KBM-7 (cell line): Measurements from ENCODE around the gene DNMT3A.

Source experiments
- DNase-seq: peaks from one replicate; pipeline ENCODE4 v3.0.0-alpha.2; 2015
- in situ Hi-C: fragments of 300-500 bp; cut with MboI; formaldehyde crosslinking; loops from 2 replicates; pipeline ENCODE4 v1.14.3; 2020; ENCODE audit warnings: low sequenced_read_pairs, low pct_unique_long_range_greater_than_20kb, mixed read lengths

DNMT3A gene

GRCh38 chr2:25294573-25295462, 46.9 kb downstream of the DNMT3A start:
- in situ Hi-C loops = no loop called here
- peak; percentile 74 for DNase-seq

- in situ Hi-C loops = no loop called here
- no peak for DNase-seq
Observed at GRCh38 chr2:25293958-25294562, 47.7 kb downstream of the DNMT3A start.

GRCh38 chr2:25293145-25293544, 48.6 kb downstream of the DNMT3A start:
- in situ Hi-C loops = no loop called here

GRCh38 chr2:25292408-25292807, 49.3 kb downstream of the DNMT3A start:
- in situ Hi-C loops = no loop called here
- no peak for DNase-seq

More at GRCh38 chr2:25293145-25293544, 48.6 kb downstream of the DNMT3A start:
- DNase-seq = no peak

- in situ Hi-C loops = no loop called here
- no peak for DNase-seq
Observed at GRCh38 chr2:25290811-25291495, 50.8 kb downstream of the DNMT3A start.

GRCh38 chr2:25286723-25287483, 54.8 kb downstream of the DNMT3A start:
- no peak for DNase-seq
- in situ Hi-C loops = no loop called here

- DNase-seq = peak; percentile 73
- in situ Hi-C loops = no loop called here
Observed at GRCh38 chr2:25286025-25286400, 55.7 kb downstream of the DNMT3A start.

- DNase-seq = no peak
- in situ Hi-C loops = no loop called here
Observed at GRCh38 chr2:25285265-25286024, 56.3 kb downstream of the DNMT3A start.

GRCh38 chr2:25284756-25285155, 57.0 kb downstream of the DNMT3A start:
- DNase-seq = no peak
- in situ Hi-C loops = no loop called here

- DNase-seq = no peak
- in situ Hi-C loops = no loop called here
Observed at GRCh38 chr2:25283921-25284320, 57.8 kb downstream of the DNMT3A start.

GRCh38 chr2:25281941-25282340, 59.8 kb downstream of the DNMT3A start:
- no peak for DNase-seq
- in situ Hi-C loops = no loop called here

GRCh38 chr2:25281522-25281921, 60.2 kb downstream of the DNMT3A start:
- DNase-seq = no peak
- in situ Hi-C loops = no loop called here

- DNase-seq = no peak
- in situ Hi-C loops = no loop called here
Observed at GRCh38 chr2:25280051-25280687, 61.6 kb downstream of the DNMT3A start.

GRCh38 chr2:25279091-25279651, 62.6 kb downstream of the DNMT3A start:
- DNase-seq = peak; percentile 71
- in situ Hi-C loops = no loop called here

- in situ Hi-C loops = no loop called here
- no peak for DNase-seq
Observed at GRCh38 chr2:25276569-25277465, 64.9 kb downstream of the DNMT3A start.

- DNase-seq = no peak
Observed at GRCh38 chr2:25275575-25275965, 66.2 kb downstream of the DNMT3A start.

More at GRCh38 chr2:25275575-25275965, 66.2 kb downstream of the DNMT3A start:
- in situ Hi-C loops = no loop called here
